ENCODE measurements around the gene AHDC1. TPM values are rescaled to one million over a fixed set of nuclear protein-coding genes. Genes with fewer than 3 reads are reported as not detected.

AHDC1 gene
- total RNA-seq, 2 experiments from 2014 or later = 7.7 to 10.1 TPM

GRCh38 chr1:27569088-27569460 lies 34.9 kb downstream of the AHDC1 start:
- Mint-ChIP-seq H3K9me3 (no peaks in the 10 kb centered on the region), H3K27me3 (ENCODE audit: low read depth) (no peaks in the 10 kb centered on the region), H3K4me1 (ENCODE audit: low read depth) (peaks cover 13% of the 10 kb centered on the region), H3K4me3 (peak overlapping the region; percentile 63), H3K27ac (no peak overlapping the region), H3K36me3 (ENCODE audit: low read depth) (no peaks in the 10 kb centered on the region)
- no peak for DNase-seq
- CTCF ChIA-PET = interaction anchor here (0.6 to 8.1 kb wide), 15 partner anchors 8 to 154 kb away, joined by 3 to 93 read pairs (median 4); partner anchors contain the start of genes AHDC1 and IFI6
- intact Hi-C loops (cut with micrococcal nuclease) = no loop called here

DNA sequence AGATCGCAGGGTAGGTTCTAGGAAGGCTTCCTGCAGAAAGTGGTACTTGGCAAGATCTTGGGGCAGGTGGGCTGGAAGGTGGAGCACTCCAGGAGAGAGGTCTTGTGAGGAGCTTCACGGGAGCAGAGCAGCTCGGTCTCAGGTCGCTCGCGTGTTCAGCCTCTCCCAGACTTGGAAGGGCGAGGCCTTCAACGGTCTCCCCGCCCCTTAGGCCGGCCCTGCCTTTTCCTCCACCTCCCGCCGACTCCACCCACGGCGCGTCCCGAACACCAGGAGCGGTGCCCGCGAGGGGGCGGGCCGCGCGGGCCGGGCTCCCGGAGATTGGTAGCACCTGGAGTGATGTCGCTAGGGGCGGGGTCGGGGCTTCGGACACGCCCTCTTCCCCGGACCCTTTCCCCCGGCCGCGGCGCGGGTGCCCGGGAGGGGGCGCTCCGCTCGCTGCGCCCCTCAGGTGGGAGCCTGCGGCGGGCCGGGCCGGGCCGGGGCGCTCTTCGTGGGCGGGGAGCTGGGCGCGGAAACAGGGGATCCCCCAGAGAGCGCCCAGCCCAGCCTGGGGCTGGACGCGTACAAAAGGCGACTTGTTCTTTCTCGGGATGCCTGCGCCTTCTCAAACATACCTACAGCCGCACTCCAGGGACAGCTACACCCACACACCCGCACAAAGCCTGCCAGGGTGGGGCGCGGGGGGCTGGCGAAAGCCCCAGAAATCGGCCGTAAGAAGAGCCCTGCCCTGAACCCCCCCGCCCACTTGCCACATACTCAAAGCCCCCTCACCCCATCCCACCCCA lies 35.5 kb downstream of the AHDC1 start:
- Mint-ChIP-seq H3K9me3 (no peaks in the 10 kb centered on the region), H3K27ac (no peak overlapping the region), H3K36me3 (ENCODE audit: low read depth) (no peaks in the 10 kb centered on the region), H3K4me1 (ENCODE audit: low read depth) (peaks cover 13% of the 10 kb centered on the region), H3K27me3 (ENCODE audit: low read depth) (no peaks in the 10 kb centered on the region), H3K4me3 (peak overlapping the region; percentile 63)
- intact Hi-C loops (cut with micrococcal nuclease) = loop anchor here (1.0 kb wide), 3 partner anchors 38 to 95 kb away; no protein-coding TSS in a partner anchor
- DNase-seq = peak; percentile 96
- CTCF ChIA-PET = interaction anchor here (0.6 to 8.1 kb wide), 17 partner anchors 9 to 153 kb away, joined by 3 to 93 read pairs (median 4); partner anchors contain the start of genes AHDC1 and IFI6

- no peaks in the 10 kb centered on the region for H3K9me3 Mint-ChIP-seq
- CTCF ChIA-PET = interaction anchor here (0.6 to 8.1 kb wide), 10 partner anchors 9 to 153 kb away, joined by 3 to 93 read pairs (median 5); partner anchors contain the start of genes AHDC1 and IFI6
- H3K36me3 Mint-ChIP-seq (ENCODE audit: low read depth) = no peaks in the 10 kb centered on the region
- H3K27me3 Mint-ChIP-seq (ENCODE audit: low read depth) = no peaks in the 10 kb centered on the region
- peak overlapping the region; percentile 60 for H3K4me3 Mint-ChIP-seq
- intact Hi-C loops (cut with micrococcal nuclease) = loop anchor here (1.0 kb wide), 3 partner anchors 38 to 95 kb away; no protein-coding TSS in a partner anchor
- H3K4me1 Mint-ChIP-seq (ENCODE audit: low read depth) = peaks cover 13% of the 10 kb centered on the region
- DNase-seq = no peak
- H3K27ac Mint-ChIP-seq = no peak overlapping the region
Observed at GRCh38 chr1:27567971-27568299, 36.0 kb downstream of the AHDC1 start.

GRCh38 chr1:27567146-27567526 lies 36.8 kb downstream of the AHDC1 start:
- no peaks in the 10 kb centered on the region for H3K9me3 Mint-ChIP-seq
- peaks cover 13% of the 10 kb centered on the region for H3K4me1 Mint-ChIP-seq (ENCODE audit: low read depth)
- no peaks in the 10 kb centered on the region for H3K36me3 Mint-ChIP-seq (ENCODE audit: low read depth)
- CTCF ChIA-PET = interaction anchor here (1.4 to 8.1 kb wide), 3 partner anchors 10 to 39 kb away, joined by 3 to 93 read pairs (median 22); no protein-coding TSS in a partner anchor
- H3K27ac Mint-ChIP-seq = no peak overlapping the region
- no peak overlapping the region for H3K4me3 Mint-ChIP-seq
- DNase-seq = no peak
- intact Hi-C loops (cut with micrococcal nuclease) = no loop called here
- no peaks in the 10 kb centered on the region for H3K27me3 Mint-ChIP-seq (ENCODE audit: low read depth)

GRCh38 chr1:27566462-27567145 lies 37.3 kb downstream of the AHDC1 start:
- no peak for DNase-seq
- H3K27ac Mint-ChIP-seq = no peak overlapping the region
- H3K27me3 Mint-ChIP-seq (ENCODE audit: low read depth) = no peaks in the 10 kb centered on the region
- H3K4me3 Mint-ChIP-seq = no peak overlapping the region
- CTCF ChIA-PET = interaction anchor here (0.5 to 8.1 kb wide), 5 partner anchors 10 to 1141 kb away, joined by 3 to 93 read pairs (median 3); no protein-coding TSS in a partner anchor
- no peaks in the 10 kb centered on the region for H3K36me3 Mint-ChIP-seq (ENCODE audit: low read depth)
- no peaks in the 10 kb centered on the region for H3K9me3 Mint-ChIP-seq
- peaks cover 13% of the 10 kb centered on the region for H3K4me1 Mint-ChIP-seq (ENCODE audit: low read depth)
- intact Hi-C loops (cut with micrococcal nuclease) = no loop called here

DNA sequence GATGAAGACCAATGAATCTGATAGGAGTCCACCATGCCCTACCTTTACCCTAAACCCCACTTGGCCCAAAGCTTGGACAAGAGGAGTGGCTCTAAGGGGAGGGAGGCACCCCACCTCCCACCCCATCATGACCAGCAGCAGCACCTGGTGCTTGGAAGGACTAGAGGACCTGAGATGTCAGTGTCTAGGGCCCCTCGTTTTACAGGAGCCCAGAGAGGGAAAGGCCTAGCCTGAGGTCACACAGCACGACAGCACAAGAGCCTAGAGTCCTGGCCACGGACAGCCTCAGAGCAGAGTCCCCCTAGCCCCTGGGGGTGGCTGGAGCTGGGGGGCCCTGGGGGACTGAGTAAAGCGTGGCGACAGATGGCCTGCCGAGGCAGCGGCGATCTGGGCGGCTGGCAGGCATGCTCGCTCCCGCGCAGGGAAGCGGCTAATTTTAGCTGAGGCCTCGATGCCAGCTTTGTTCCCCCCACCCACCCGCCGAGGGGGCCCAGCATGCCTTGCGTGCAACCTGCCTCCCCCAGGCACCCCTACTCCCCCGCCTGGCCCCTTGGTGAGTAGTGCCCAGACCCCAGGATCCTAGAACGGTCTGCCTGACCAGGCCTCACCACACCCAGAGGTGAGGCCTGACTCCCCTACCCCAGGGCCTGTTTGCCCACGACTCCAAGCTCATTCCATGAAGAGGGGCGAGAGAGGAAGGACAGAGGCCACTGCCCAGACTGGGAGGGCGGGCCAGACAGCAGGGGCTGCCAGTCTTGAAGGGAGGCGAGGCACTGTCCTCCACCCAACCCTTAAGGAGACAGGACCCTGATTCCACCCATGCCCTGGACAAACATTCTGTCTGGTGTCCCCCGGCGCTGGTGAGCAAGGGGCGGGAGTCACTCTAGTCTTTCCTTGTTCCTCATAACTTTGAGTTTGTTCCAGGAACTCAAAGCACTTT lies 39.0 kb downstream of the AHDC1 start:
- no peak for DNase-seq
- Mint-ChIP-seq H3K4me1 (ENCODE audit: low read depth) (peaks cover 13% of the 10 kb centered on the region), H3K36me3 (ENCODE audit: low read depth) (no peaks in the 10 kb centered on the region), H3K4me3 (no peak overlapping the region), H3K27ac (no peak overlapping the region), H3K9me3 (no peaks in the 10 kb centered on the region), H3K27me3 (ENCODE audit: low read depth) (no peaks in the 10 kb centered on the region)
- CTCF ChIA-PET = interaction anchor here (0.6 to 1.5 kb wide), 5 partner anchors 8 to 821 kb away, joined by 3 to 5 read pairs (median 4); no protein-coding TSS in a partner anchor
- intact Hi-C loops (cut with micrococcal nuclease) = no loop called here

GRCh38 chr1:27563591-27564471 lies 40.1 kb downstream of the AHDC1 start:
- H3K27me3 Mint-ChIP-seq (ENCODE audit: low read depth) = no peaks in the 10 kb centered on the region
- no peaks in the 10 kb centered on the region for H3K36me3 Mint-ChIP-seq (ENCODE audit: low read depth)
- intact Hi-C loops (cut with micrococcal nuclease) = no loop called here
- H3K9me3 Mint-ChIP-seq = no peaks in the 10 kb centered on the region
- no peak overlapping the region for H3K4me3 Mint-ChIP-seq
- H3K4me1 Mint-ChIP-seq (ENCODE audit: low read depth) = peaks cover 8% of the 10 kb centered on the region
- CTCF ChIA-PET = interaction anchor here (0.6 to 1.5 kb wide), 3 partner anchors 9 to 822 kb away, joined by 3 to 5 read pairs (median 4); no protein-coding TSS in a partner anchor
- no peak for DNase-seq
- no peak overlapping the region for H3K27ac Mint-ChIP-seq

GRCh38 chr1:27563341-27563590 lies 40.7 kb downstream of the AHDC1 start:
- Mint-ChIP-seq H3K4me3 (no peak overlapping the region), H3K27me3 (ENCODE audit: low read depth) (no peaks in the 10 kb centered on the region), H3K9me3 (no peaks in the 10 kb centered on the region), H3K27ac (no peak overlapping the region), H3K4me1 (ENCODE audit: low read depth) (peaks cover 6% of the 10 kb centered on the region), H3K36me3 (ENCODE audit: low read depth) (no peaks in the 10 kb centered on the region)
- intact Hi-C loops (cut with micrococcal nuclease) = no loop called here
- no peak for DNase-seq
- CTCF ChIA-PET = interaction anchor here (1.5 kb wide), 1 partner anchor 45 kb away, joined by 4 read pairs; no protein-coding TSS in a partner anchor

GRCh38 chr1:27562534-27563340 lies 41.2 kb downstream of the AHDC1 start:
- CTCF ChIA-PET = interaction anchor here (1.0 to 1.5 kb wide), 2 partner anchors 44 to 173 kb away, joined by 3 to 6 read pairs; no protein-coding TSS in a partner anchor
- Mint-ChIP-seq H3K4me1 (ENCODE audit: low read depth) (peaks cover 1% of the 10 kb centered on the region), H3K9me3 (no peaks in the 10 kb centered on the region), H3K4me3 (no peak overlapping the region), H3K27ac (no peak overlapping the region), H3K36me3 (ENCODE audit: low read depth) (no peaks in the 10 kb centered on the region), H3K27me3 (ENCODE audit: low read depth) (no peaks in the 10 kb centered on the region)
- intact Hi-C loops (cut with micrococcal nuclease) = no loop called here
- DNase-seq = no peak

GRCh38 chr1:27562021-27562420 lies 41.9 kb downstream of the AHDC1 start:
- CTCF ChIA-PET = interaction anchor here (1.0 to 1.5 kb wide), 3 partner anchors 38 to 172 kb away, joined by 3 to 6 read pairs (median 4); no protein-coding TSS in a partner anchor
- intact Hi-C loops (cut with micrococcal nuclease) = no loop called here
- no peak for DNase-seq
- Mint-ChIP-seq H3K9me3 (no peaks in the 10 kb centered on the region), H3K27ac (no peak overlapping the region), H3K4me3 (no peak overlapping the region), H3K36me3 (ENCODE audit: low read depth) (no peaks in the 10 kb centered on the region), H3K27me3 (ENCODE audit: low read depth) (no peaks in the 10 kb centered on the region), H3K4me1 (ENCODE audit: low read depth) (peaks cover 7% of the 10 kb centered on the region)
